A673 (cell line): ENCODE data around the gene MUS81. TPM values are rescaled to one million over a fixed set of nuclear protein-coding genes. Genes with fewer than 3 reads are reported as not detected.

Source experiments
- BruUV-seq: library from RNA; stranded (reverse); fragments of 400-500 nt; replicated peaks from 2 replicates; lab custom pipeline; 2021; lab: Mats Ljungman, UMichigan
- CTCF ChIA-PET: fragments of 300-600 bp; sonication (Branson Sonifier 250); formaldehyde crosslinking; loops from one replicate; lab custom pipeline; 2022; ENCODE audit warnings: antibody characterized with exemption; lab: Charles Lee
- POLR2A ChIA-PET: fragments of 300-600 bp; sonication (Branson Sonifier 250); formaldehyde crosslinking; loops from one replicate; lab custom pipeline; 2022; ENCODE audit warnings: antibody characterized with exemption; ENCODE audit not compliant: low non-redundant PET; lab: Charles Lee
- DNase-seq: peaks from one replicate; pipeline ENCODE4 v3.0.0-alpha.2; 2015; ENCODE audit warnings: low spot score
- H3K27ac ChIP-seq: fragments of 200-600 bp; sonication (generic); 2 replicates; pipeline ENCODE4 v1.5.1; 2016; ENCODE audit warnings: mixed run types, low read depth, mild to moderate bottlenecking, mixed read lengths, antibody characterized with exemption, low read length; ENCODE audit not compliant: poor library complexity, severe bottlenecking
- H3K27me3 ChIP-seq: fragments of 200-600 bp; sonication (generic); replicated peaks from 2 replicates; pipeline ENCODE4 v1.6.1; 2017; ENCODE audit warnings: mixed run types, low read depth, mild to moderate bottlenecking, mixed read lengths, antibody characterized with exemption, low read length; ENCODE audit not compliant: insufficient read depth, poor library complexity
- H3K36me3 ChIP-seq: fragments of 200-600 bp; sonication (generic); 2 replicates; pipeline ENCODE4 v1.6.1; 2016; ENCODE audit warnings: mixed run types, mild to moderate bottlenecking, mixed read lengths, antibody characterized with exemption, low read length; ENCODE audit not compliant: insufficient read depth, poor library complexity, severe bottlenecking
- H3K4me1 ChIP-seq: fragments of 200-600 bp; sonication (generic); 2 replicates; pipeline ENCODE4 v1.6.1; 2017; ENCODE audit warnings: mixed run types, mild to moderate bottlenecking, mixed read lengths, antibody characterized with exemption, low read length; ENCODE audit not compliant: insufficient read depth, poor library complexity, severe bottlenecking
- H3K4me3 ChIP-seq: fragments of 200-600 bp; sonication (generic); 2 replicates; pipeline ENCODE4 v1.5.1; 2016; ENCODE audit warnings: low read depth, mixed run types, mild to moderate bottlenecking, mixed read lengths, low read length; ENCODE audit not compliant: poor library complexity, severe bottlenecking
- H3K9me3 ChIP-seq: fragments of 200-600 bp; sonication (generic); 2 replicates; pipeline ENCODE4 v1.6.1; 2016; ENCODE audit warnings: mixed run types, low read depth, mild to moderate bottlenecking, mixed read lengths, antibody characterized with exemption, low read length; ENCODE audit not compliant: poor library complexity, severe bottlenecking
- EZH2 ChIP-seq: fragments of 200-600 bp; sonication (generic); IDR thresholded peaks from 2 replicates; pipeline ENCODE4 v1.6.1; 2017; ENCODE audit warnings: borderline replicate concordance, low read depth, mild to moderate bottlenecking, mixed read lengths, antibody characterized with exemption, low read length; ENCODE audit not compliant: poor library complexity, severe bottlenecking
- intact Hi-C: fragments of 100-400 bp; cut with micrococcal nuclease; formaldehyde crosslinking; loops from one replicate; pipeline ENCODE4 v1.10.0; 2022; ENCODE audit not compliant: unreplicated experiment
- total RNA-seq: library from RNA; stranded (reverse); gene quantifications from 2 replicates; pipeline ENCODE4 v1.2.3, GENCODE V29; 2021
- TF ChIP-seq, protein P1 (sequence below): fragments of 300-800, 200-600 bp; sonication (generic); conservative IDR thresholded peaks from 2 replicates; pipeline ENCODE4 v1.5.1; 2017; ENCODE audit warnings: low read depth, mild to moderate bottlenecking, antibody characterized with exemption, low read length, moderate library complexity, mixed read lengths

Gene MUS81
- total RNA-seq, 1 experiment from 2014 or later: 77.4 TPM

DNA sequence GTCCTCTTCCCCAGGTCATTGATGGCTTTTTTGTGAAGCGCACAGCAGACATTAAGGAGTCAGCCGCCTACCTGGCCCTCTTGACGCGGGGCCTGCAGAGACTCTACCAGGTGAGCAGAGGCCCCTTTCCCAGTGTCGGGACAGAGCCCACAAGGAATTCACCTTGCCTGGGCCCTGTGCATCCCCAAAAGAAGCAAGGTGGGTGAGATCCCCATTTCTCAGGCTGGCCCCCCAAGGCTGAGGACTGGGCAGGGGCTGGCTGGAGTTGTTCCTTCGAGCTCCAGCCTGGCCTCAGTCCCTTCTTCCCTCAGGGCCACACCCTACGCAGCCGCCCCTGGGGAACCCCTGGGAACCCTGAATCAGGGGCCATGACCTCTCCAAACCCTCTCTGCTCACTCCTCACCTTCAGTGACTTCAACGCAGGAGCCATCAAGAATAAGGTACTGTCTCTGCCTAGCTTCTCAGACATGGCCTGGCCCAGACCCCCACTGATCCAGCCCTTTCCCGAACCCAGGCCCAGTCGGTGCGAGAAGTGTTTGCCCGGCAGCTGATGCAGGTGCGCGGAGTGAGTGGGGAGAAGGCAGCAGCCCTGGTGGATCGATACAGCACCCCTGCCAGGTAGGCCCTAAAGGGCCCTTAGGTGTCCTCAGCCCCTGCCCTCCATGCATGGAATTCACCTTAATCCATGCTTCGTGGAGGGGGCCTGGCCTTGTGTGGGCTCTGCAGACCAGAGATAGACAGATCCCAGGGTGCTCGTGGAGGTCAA is 4.7 kb downstream of the MUS81 start:
- H3K36me3 ChIP-seq: peaks cover 67% of the 10 kb centered on the region
- ChIA-PET CTCF (no interaction called here), POLR2A (no interaction called here)

DNA sequence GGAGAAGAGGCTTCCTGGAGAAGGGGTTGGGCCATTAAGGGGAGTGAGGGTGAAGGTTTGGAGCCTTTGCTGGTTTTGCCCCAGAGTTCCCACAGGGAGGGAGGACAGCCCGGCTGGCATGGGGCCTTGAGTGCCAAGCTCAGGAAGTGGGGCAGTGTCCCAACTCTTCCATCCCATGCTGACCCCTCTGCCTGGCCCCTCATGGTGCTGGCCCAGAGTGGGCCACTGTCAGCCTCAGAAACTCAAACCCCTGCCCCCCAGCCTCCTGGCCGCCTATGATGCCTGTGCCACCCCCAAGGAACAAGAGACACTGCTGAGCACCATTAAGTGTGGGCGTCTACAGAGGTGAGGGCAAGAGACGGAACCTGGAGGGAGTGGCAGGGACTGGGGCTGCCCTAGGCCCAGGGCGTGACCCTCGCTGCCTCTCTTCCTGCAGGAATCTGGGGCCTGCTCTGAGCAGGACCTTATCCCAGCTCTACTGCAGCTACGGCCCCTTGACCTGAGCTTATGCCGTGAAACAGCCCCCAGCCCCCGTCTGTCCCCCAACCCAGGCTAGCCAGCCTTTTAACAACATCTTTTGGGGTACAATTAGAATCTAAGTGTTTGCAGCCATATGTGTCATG is 5.4 kb downstream of the MUS81 start:
- DNase-seq: peak; percentile 0
- Histone ChIP-seq H3K4me3 (no peak overlapping the region), H3K27ac (no peak overlapping the region), H3K4me1 (peaks cover 19% of the 10 kb centered on the region), H3K36me3 (peaks cover 70% of the 10 kb centered on the region), H3K27me3 (no peaks in the 10 kb centered on the region), H3K9me3 (no peaks in the 10 kb centered on the region)
- CTCF ChIA-PET: interaction anchor here (1.1 kb wide), 1 partner anchor 23 kb away, joined by 9 read pairs; the partner anchor contains the start of gene FIBP
- BruUV-seq: no TSS peak
- POLR2A ChIA-PET: no interaction called here
- TF ChIP-seq, protein P1, sequence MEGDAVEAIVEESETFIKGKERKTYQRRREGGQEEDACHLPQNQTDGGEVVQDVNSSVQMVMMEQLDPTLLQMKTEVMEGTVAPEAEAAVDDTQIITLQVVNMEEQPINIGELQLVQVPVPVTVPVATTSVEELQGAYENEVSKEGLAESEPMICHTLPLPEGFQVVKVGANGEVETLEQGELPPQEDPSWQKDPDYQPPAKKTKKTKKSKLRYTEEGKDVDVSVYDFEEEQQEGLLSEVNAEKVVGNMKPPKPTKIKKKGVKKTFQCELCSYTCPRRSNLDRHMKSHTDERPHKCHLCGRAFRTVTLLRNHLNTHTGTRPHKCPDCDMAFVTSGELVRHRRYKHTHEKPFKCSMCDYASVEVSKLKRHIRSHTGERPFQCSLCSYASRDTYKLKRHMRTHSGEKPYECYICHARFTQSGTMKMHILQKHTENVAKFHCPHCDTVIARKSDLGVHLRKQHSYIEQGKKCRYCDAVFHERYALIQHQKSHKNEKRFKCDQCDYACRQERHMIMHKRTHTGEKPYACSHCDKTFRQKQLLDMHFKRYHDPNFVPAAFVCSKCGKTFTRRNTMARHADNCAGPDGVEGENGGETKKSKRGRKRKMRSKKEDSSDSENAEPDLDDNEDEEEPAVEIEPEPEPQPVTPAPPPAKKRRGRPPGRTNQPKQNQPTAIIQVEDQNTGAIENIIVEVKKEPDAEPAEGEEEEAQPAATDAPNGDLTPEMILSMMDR: no peak
- no peak for TF ChIP-seq EZH2
- intact Hi-C loops: no loop called here

More for the DNA sequence above, 4.7 kb downstream of the MUS81 start:
- BruUV-seq: no TSS peak
- DNase-seq: peak; percentile 1
- H3K27me3 ChIP-seq: no peaks in the 10 kb centered on the region
- no peak overlapping the region for H3K4me3 ChIP-seq
- no peak overlapping the region for H3K27ac ChIP-seq
- no peaks in the 10 kb centered on the region for H3K9me3 ChIP-seq
- no peak for TF ChIP-seq EZH2
- H3K4me1 ChIP-seq: peaks cover 19% of the 10 kb centered on the region
- intact Hi-C loops: no loop called here

DNA sequence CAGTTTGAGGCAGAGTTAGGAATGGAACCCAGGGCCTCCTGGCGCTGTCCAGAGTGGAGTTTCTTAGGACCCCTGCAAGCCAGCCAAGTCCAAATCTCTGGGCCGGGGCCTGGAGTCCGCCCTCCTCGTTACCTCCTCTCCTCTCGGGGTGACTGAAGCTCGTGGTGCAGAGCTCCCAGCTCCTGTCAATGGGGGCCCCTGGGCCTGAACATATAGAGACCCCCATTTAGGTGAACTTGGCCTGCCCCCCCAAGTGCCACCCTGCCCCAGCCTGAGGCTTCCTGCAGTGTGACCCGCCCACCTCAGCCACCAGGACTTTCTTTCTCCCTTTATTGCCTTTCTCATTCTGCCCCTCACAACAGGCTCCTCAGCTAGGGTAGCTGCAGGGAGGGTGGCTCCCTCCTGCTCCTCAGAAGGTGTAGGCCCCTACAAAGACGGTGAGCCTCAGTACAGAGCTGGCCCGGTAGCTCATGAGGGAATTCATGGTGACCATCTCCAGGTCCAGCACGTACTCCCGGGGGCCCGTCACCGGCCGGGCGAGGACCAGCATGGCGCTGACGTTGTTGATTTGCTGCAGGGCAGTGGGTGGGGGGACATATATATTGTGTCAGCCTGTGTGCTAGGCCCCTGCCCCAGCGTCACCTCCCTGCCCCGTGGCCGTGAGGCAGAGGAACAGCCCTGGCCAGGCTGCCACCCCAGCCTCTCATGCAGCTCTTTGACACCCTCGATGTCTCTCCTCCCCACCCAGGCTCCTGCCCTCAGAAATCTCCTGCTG is 6.5 kb downstream of the MUS81 start:
- no peak for TF ChIP-seq EZH2
- TF ChIP-seq, protein P1: no peak
- no TSS peak for BruUV-seq
- Histone ChIP-seq H3K27ac (peak overlapping the region; percentile 27), H3K4me3 (no peak overlapping the region), H3K36me3 (peaks cover 70% of the 10 kb centered on the region), H3K9me3 (no peaks in the 10 kb centered on the region), H3K27me3 (no peaks in the 10 kb centered on the region), H3K4me1 (peaks cover 23% of the 10 kb centered on the region)
- DNase-seq: no peak
- intact Hi-C loops: no loop called here
- ChIA-PET CTCF (interaction anchor here (1.1 kb wide), 1 partner anchor 22 kb away, joined by 9 read pairs; the partner anchor contains the start of gene FIBP), POLR2A (no interaction called here)
